Fibroblast of upper back skin (primary cell): ENCODE results near the gene FOXK2.
A peak's percentile ranks its signal among the peaks of the same experiment; 100 is the strongest.

Source experiments
- DNase-seq: peaks from one replicate; pipeline ENCODE4 v3.0.0-alpha.2; 2013

The FOXK2 gene

DNA sequence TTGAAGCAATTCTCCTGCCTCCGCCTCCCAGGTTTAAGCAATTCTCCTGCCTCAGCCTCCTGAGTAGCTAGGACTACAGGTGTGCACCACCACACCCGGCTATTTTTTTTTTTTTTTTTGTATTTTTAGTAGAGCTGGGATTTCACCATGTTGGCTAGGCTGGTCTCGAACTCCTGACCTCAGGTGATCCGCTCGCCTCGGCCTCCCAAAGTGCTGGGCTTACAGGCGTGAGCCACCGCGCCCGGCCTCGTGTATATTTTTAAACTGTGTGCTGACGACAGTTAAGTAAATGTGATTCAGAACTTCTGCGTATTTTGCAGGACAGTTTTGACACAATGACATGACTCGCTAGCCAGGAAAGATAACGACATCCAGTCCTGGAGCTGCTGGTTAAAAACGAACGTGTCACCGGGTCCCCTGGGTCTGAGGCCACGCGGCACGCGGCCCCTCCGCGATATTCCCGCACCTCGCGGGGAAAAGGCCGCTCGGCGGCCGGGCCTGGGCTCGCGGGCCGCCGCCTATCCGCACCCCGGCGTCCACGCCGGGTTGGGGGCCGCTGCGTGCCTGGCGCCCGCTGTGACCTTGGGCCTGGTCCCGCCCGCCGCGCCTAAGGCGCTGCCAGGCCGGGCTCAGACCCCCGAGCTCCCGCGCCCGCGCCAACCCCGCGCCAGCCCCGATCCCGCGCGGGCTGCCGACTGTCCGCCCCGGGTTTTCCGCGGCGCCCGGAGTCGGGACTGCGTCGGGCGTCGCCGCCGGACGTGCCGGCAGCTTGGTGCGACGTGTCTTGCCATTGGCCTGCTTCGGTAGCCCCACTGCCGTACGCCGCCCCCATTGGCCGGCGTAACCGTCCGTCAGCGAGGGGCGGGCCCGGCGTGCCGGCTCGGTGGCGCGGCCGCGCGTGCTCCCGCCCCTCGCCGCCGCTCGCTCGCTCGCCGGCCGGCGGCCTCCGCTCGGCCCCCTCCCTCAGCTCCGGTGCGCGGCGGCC is at the start of gene FOXK2:
FOXK2 (plus strand) TSS at position 907 of the 985 bp plus-strand sequence. CDS start 157 bp downstream, outside the sequence.
- DNase-seq: peak; percentile 95

DNA sequence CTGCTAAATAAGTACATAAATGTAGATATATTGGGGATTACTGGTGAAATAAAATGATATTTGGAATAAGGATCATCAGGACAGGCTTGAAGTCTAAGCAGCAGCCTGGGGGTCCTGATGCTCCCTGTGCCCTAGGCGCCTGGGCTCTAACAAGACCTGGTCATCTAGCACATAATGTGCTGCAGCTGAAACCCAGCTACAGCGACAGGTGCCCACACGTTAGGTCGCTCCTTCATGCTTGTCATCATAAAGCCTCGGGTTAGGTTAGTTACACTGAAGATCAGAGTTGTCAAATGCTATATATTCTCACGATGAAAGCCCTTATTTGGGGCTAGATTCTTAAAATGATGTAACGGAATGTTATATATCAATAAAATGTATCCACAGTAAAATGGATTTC is 49.5 kb upstream of the FOXK2 start:
- no peak for DNase-seq

DNA sequence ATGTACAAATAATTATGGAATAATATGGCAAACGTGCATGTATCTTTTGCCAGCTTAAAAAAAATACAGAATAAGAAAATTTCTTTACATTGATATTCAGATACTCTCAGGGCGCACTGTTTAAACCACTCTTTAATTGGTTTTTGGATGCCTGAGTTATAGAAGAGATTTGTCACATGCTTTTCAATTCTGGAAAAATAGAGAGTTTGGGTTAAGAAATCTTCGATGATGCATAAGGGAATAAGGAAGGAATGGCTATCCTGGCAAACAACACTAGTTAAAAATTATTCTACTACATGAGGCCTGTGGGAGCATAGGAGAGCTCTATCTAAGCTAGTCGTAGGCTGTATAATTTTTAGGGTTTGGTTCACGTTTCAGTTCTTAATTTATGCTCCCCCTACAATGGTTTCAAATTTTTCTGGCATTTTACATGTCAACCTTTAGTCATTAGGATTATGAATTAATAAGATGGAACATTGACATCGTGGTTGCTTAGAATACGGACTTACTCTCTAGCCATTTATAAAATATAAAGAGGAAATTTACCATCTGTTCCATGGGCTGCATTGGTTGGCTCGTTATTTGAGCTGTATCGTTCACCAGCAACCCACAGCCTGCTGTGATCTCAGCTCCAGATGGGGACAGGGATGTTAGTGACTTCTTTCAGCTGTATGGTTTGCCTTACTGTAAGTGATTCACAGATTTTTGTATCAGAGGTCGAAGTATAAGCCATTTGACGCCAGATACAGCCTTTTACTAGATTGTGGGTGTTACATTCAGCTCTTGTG is 45.1 kb upstream of the FOXK2 start:
- DNase-seq: no peak

DNA sequence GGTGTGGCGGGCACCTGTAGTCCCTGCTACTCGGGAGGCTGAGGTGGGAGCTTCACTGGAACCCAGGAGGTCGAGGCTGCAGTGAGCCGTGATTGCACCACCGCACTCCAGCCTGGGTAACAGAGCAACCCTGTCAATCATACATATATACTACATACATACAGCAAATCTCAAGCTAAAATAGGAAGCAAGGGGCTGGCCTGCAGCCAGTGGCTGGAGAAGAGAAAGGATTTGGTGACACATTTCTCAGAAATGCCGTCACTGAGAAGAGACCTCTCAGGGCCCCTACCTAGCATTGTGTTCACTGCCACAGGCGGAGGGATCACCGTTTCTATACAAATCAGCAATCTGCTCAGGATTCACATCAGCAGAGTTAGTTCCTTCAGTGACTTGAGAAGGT is 44.1 kb upstream of the FOXK2 start:
- DNase-seq: peak; percentile 31

- DNase-seq: no peak
Measured at GRCh38 chr17:82477934-82478333, 41.6 kb upstream of the FOXK2 start.

DNA sequence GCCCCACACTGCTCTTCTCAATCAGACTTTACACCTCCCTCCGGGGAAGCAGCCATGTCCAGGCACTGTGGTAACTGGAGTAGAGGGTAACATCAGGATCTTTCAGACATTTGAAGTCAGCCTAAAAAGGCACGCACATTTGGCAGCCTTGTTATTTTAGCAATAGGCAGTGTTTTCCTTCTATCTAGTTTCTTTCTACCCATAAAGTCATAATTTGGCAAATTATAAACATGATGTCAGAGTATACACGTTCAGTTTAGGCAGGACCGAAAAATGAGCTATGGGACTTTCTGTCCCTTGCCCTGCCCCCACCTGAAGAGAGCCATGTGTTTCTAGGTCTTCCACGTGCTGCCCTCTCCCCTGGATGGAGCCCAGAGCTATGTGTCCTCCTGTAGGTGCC is 39.9 kb upstream of the FOXK2 start:
- no peak for DNase-seq

DNA sequence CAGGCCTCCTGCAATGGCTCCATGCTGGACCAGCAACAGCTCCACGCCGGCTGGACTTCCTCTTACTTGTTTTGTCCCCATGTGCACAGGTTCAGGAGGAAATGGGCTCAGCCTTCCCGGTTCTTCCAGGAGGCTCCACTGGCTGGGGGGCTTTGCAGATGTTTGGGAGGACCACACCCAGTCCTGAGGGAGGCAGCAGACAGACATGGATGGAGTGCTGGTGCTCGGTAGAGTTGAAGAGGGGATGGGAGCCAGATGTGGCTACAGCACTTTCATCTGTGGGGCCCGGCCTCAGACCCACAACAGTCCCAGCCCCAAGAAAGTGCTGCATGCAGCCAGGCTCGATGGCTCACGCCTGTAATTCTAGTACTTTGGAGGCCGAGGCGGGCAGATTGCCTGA is 39.2 kb upstream of the FOXK2 start:
- no peak for DNase-seq

DNA sequence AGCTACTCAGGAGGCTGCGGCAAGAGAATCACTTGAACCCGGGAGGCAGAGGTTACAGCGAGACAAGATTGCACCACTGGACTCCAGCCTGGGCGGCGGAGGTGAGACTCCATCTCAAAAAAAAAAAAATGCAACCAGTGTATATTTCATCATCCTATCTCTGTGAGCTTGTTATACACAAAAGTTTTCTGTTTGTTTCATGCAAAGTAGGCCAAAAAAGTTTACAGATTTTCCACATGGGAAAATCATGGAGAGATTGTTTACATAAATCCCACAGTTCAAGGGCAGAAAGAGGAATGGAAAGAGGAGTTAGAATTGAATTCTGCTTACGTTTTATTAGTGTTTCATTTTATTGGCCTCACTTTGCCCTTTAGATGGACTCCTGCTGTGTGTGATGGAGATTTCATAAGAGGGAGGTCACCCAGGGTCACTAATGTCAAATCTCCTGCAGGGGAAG is 36.3 kb upstream of the FOXK2 start:
- DNase-seq: no peak

DNA sequence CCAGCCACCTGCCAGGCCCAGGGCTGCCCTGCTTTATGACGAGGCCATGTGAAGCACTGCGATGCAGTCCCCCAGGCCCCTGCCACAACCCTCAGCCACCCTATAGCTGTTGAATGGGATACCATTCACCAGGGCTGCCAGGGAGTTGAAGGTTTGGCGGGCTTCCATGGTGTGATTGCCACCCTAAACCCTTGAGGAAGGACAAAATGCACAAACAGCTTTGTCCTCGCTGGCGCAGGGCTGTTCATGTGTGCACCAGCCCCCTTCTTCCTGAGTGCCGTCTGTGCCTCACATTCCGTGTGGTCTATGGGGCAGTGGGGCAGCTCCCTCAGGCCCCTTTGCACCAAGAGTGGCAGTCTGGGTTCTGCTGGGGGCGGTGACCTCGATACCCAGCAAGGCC is 35.7 kb upstream of the FOXK2 start:
- no peak for DNase-seq

- no peak for DNase-seq
Measured at GRCh38 chr17:82486231-82487094, 33.1 kb upstream of the FOXK2 start.

DNA sequence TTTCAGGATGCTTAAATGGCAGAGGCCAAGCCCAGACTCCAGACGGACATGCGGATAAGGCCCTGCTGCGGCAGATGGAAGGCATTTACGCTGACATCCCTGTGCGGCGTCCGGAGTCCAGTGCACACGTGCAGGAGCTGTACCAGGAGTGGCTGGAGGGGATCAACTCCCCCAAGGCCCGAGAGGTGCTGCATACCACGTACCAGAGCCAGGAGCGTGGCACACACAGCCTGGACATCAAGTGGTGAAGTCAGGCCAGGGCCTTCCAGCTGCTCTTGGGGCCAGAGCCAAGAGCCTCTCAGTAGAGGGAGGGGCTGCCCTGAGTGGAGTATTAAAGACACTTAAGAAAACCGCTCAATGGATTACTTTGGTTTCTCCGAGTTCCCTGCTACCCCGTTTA is 31.6 kb upstream of the FOXK2 start:
- no peak for DNase-seq

DNA sequence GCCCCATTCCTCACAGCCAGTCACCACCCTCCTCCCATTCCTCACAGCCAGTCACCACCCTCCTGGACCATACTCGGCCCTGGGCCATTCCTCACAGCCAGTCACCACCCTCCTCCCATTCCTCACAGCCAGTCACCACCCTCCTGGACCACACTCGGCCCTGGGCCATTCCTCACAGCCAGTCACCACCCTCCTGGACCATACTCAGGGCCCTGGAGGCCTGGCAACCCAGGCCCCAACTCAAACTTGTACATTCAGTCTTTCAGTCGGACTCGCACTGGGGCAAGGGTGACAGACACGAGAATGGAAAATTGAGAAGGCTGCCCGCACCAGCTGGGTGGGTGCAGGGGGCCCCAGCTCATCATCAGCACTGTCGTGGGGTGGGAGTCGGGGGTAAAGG is 30.4 kb upstream of the FOXK2 start:
- DNase-seq: peak; percentile 34

GRCh38 chr17:82489851-82490511 is 29.6 kb upstream of the FOXK2 start:
- no peak for DNase-seq

DNA sequence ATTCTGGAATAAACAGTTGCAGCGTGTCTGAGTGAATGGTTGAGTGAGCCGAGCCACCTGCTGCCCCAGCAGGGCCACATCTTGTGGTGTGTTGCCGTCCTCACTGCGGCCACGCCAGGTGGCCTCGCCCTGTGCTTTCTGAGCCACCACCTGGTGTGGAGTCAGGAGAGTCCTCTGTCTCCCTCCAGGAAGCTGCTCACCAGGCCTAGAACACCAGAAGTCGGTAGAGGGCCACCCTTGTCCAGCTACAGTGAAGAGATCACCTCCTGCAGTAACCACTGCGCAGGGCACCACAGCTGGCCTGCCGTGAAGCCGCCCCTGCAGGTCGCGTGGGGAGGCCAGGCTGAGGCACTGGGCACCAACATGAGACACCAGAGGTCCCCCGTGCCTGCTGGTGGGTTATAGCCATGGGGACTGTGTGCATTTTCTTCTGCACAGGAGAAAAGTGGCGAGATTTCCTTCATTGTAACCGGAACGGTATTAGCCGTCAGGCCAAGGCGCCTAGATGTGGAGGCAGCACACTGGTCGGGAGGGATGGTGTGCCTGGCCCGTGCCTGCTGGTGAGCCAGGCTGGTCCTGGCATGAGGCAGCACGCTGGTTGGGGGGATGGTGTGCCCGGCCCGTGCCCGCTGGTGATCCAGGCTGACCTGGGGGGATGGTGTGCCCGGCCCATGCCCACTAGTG is 28.9 kb upstream of the FOXK2 start:
- DNase-seq: no peak

GRCh38 chr17:82491196-82491530 is 28.4 kb upstream of the FOXK2 start:
- no peak for DNase-seq

- no peak for DNase-seq
Measured at GRCh38 chr17:82491533-82491932, 28.0 kb upstream of the FOXK2 start.

GRCh38 chr17:82492643-82493225 is 26.8 kb upstream of the FOXK2 start:
- peak; percentile 48 for DNase-seq

- no peak for DNase-seq
Measured at GRCh38 chr17:82493226-82493781, 26.2 kb upstream of the FOXK2 start.

DNA sequence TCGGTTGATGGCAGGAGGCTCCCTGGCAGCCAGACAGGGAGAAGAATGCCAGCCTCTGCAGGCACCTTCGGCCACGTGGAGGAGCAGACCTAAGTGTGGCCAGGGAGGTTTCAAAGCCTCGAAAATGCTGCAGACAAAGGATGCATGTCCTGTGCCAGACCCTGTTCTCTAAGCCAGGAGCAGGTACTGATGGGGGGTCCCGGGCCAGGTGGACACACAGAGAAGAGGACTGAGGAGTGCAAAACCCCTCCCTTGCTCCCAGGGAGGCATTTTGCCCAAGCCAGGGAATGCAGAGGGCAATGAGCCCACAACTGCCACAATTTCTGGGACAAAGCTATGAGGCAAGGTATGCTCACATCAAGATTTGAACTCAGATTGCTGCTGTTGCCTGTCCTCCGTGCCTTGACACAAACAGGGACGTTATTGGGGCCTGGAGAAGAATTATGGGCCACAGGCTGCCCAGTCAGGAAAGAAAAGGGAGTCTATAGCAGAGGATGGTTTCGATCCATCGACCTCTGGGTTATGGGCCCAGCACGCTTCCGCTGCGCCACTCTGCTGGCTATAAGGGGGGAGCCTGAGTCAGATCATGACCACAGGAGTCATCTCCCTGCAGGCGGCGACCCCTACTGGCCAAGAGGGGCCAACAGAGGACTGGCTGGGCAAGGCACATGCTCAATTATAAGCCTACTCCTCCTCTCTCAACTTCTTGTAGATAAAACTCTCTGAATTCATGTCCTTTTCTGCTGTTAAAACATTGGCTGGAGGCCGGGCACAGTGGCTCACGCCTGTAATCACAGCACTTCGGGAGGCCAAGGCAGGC is 25.1 kb upstream of the FOXK2 start:
- peak; percentile 99 for DNase-seq
